ENCODE results near the gene AGXT.

AGXT gene

GRCh38 chr2:240886678-240887609 lies 18.3 kb downstream of the AGXT start:
- DNase-seq: no peak

GRCh38 chr2:240887631-240888030 lies 19.0 kb downstream of the AGXT start:
- no peak for DNase-seq

GRCh38 chr2:240888130-240888889 lies 19.7 kb downstream of the AGXT start:
- DNase-seq: no peak

- no peak for DNase-seq
Observed at GRCh38 chr2:240888890-240889573, 20.4 kb downstream of the AGXT start.

GRCh38 chr2:240889601-240890560 lies 21.3 kb downstream of the AGXT start:
- no peak for DNase-seq

GRCh38 chr2:240890691-240891090 lies 22.1 kb downstream of the AGXT start:
- no peak for DNase-seq

GRCh38 chr2:240891492-240892340 lies 23.1 kb downstream of the AGXT start:
- DNase-seq: no peak

GRCh38 chr2:240892356-240892755 lies 23.7 kb downstream of the AGXT start:
- no peak for DNase-seq

GRCh38 chr2:240892925-240893324 lies 24.3 kb downstream of the AGXT start:
- DNase-seq: no peak

- DNase-seq: no peak
Observed at GRCh38 chr2:240893363-240893844, 24.8 kb downstream of the AGXT start.

- DNase-seq: no peak
Observed at GRCh38 chr2:240894006-240894405, 25.4 kb downstream of the AGXT start.

- DNase-seq: no peak
Observed at GRCh38 chr2:240894836-240895558, 26.4 kb downstream of the AGXT start.

- no peak for DNase-seq
Observed at GRCh38 chr2:240895656-240896388, 27.2 kb downstream of the AGXT start, which contains the start of gene MAB21L4. Gene MAB21L4 (minus strand): TSS chr2:240896156. CDS start chr2:240895997, 159 bp downstream.

- DNase-seq: no peak
Observed at GRCh38 chr2:240896394-240896793, 27.8 kb downstream of the AGXT start.

- DNase-seq: no peak
Observed at GRCh38 chr2:240896871-240897692, 28.5 kb downstream of the AGXT start.

- DNase-seq: no peak
Observed at GRCh38 chr2:240898108-240898730, 29.6 kb downstream of the AGXT start.

- DNase-seq: no peak
Observed at GRCh38 chr2:240898731-240899467, 30.3 kb downstream of the AGXT start.
